GM12878 (cell line): ENCODE data around the gene EMC6. TPM values are rescaled to one million over a fixed set of nuclear protein-coding genes. Genes with fewer than 3 reads are reported as not detected.

Experiments
- ATAC-seq: fragments of 200-7000 bp; cut with Tn5 transposase; 3 replicates; pipeline ENCODE4 v1.9.1; 2020; ENCODE audit warnings: mild to moderate bottlenecking, moderate library complexity
- BruUV-seq: library from RNA; stranded (reverse); fragments of 400-500 nt; replicated peaks from 2 replicates; lab custom pipeline; 2021; lab: Mats Ljungman, UMichigan
- CTCF ChIA-PET: fragments of 300-600 bp; sonication (Branson Sonifier 250); formaldehyde crosslinking; extraction: SDS; loops from one replicate; lab custom pipeline; 2021; ENCODE audit warnings: inconsistent platforms; lab: Yijun Ruan, JAX
- POLR2A ChIA-PET: fragments of 350-600 bp; formaldehyde crosslinking; extraction: SDS; loops from one replicate; lab custom pipeline; 2021; ENCODE audit warnings: inconsistent platforms; lab: Charles Lee
- RAD21 ChIA-PET: fragments of 300-600 bp; sonication (Branson Sonifier 250); formaldehyde crosslinking; loops from one replicate; lab custom pipeline; 2023; ENCODE audit warnings: antibody characterized with exemption; ENCODE audit not compliant: unreplicated experiment; lab: Charles Lee
- SMC1A ChIA-PET: fragments of 300-600 bp; sonication (Branson Sonifier 250); formaldehyde crosslinking; loops from one replicate; lab custom pipeline; 2023; ENCODE audit not compliant: unreplicated experiment, uncharacterized antibody; lab: Charles Lee
- DNase-seq: peaks from one replicate; pipeline ENCODE4 v3.0.0-alpha.2; 2011; ENCODE audit warnings: low read depth, low spot score
- FAIRE-seq: peaks from 3 replicates; lab custom pipeline; 2011; peaks lifted over from hg19 to GRCh38; lab: Jason Lieb, UNC
- H2AFZ ChIP-seq: 2 replicates; pipeline ENCODE4 v1.6.0; 2011; ENCODE audit warnings: low read depth, low read length, control low read depth; ENCODE audit not compliant: control insufficient read depth
- H3K27ac ChIP-seq: 2 replicates; pipeline ENCODE4 v1.5.1; 2011; ENCODE audit warnings: control low read depth; ENCODE audit not compliant: control insufficient read depth, insufficient read depth
- H3K27me3 ChIP-seq, 2 experiments: replicated peaks in 1 of 2; 2 replicates each; pipeline versions ENCODE4 v1.6.0 to v1.6.1; 2011; ENCODE audit warnings: low read length in 1 of 2; ENCODE audit not compliant: control insufficient read depth in 2 of 2, insufficient read depth in 2 of 2
- H3K36me3 ChIP-seq, 2 experiments: 2 replicates each; pipeline ENCODE4 v1.5.1; 2011; ENCODE audit warnings: low read length in 1 of 2; ENCODE audit not compliant: control insufficient read depth in 2 of 2, insufficient read depth in 2 of 2
- H3K4me1 ChIP-seq: 2 replicates; pipeline ENCODE4 v1.6.1; 2011; ENCODE audit warnings: mild to moderate bottlenecking, low read length, moderate library complexity, mixed read lengths; ENCODE audit not compliant: control insufficient read depth, insufficient read depth
- H3K4me2 ChIP-seq: 2 replicates; pipeline ENCODE4 v1.6.0; 2011; ENCODE audit warnings: control low read depth; ENCODE audit not compliant: control insufficient read depth, insufficient read depth
- H3K4me3 ChIP-seq: fragments of 200-600 bp; sonication (generic); 2 replicates; pipeline ENCODE4 v1.5.1; 2016
- H3K79me2 ChIP-seq: 2 replicates; pipeline ENCODE4 v1.6.0; 2011; ENCODE audit warnings: low read length; ENCODE audit not compliant: control insufficient read depth, insufficient read depth
- H3K9ac ChIP-seq: 2 replicates; pipeline ENCODE4 v1.8.0; 2011; ENCODE audit warnings: low read length, control low read depth, mixed read lengths; ENCODE audit not compliant: control insufficient read depth, insufficient read depth
- H3K9me3 ChIP-seq: replicated peaks from 3 replicates; pipeline ENCODE4 v1.5.1; 2011; ENCODE audit warnings: mild to moderate bottlenecking, low read length; ENCODE audit not compliant: control insufficient read depth, insufficient read depth
- H4K20me1 ChIP-seq: 2 replicates; pipeline ENCODE4 v1.6.0; 2011; ENCODE audit not compliant: control insufficient read depth, insufficient read depth
- CBX3 ChIP-seq: fragments of 200-600 bp; sonication (generic); IDR thresholded peaks from 2 replicates; pipeline ENCODE4 v1.6.1; 2016; ENCODE audit warnings: low read depth, borderline replicate concordance
- HDAC6 ChIP-seq: fragments of 200-600 bp; sonication (generic); IDR thresholded peaks from one replicate; pipeline ENCODE4 v1.8.0; 2017; ENCODE audit warnings: antibody characterized with exemption; ENCODE audit not compliant: unreplicated experiment
- HDGF ChIP-seq: fragments of 450-650 bp; IDR thresholded peaks from 2 replicates; pipeline ENCODE4 v1.6.1; 2016; ENCODE audit warnings: antibody characterized with exemption
- IRF3 ChIP-seq: fragments of 450-650 bp; IDR thresholded peaks from 2 replicates; pipeline ENCODE4 v1.6.1; 2014; ENCODE audit warnings: mild to moderate bottlenecking
- MEF2A ChIP-seq: IDR thresholded peaks from 2 replicates; pipeline ENCODE4 v1.6.1; 2011; ENCODE audit warnings: low read depth, mild to moderate bottlenecking, low read length, moderate library complexity; ENCODE audit not compliant: insufficient read depth
- MXI1 ChIP-seq: fragments of 150-350 bp; IDR thresholded peaks from 2 replicates; pipeline ENCODE4 v1.6.1; 2011; ENCODE audit warnings: low read depth, mild to moderate bottlenecking, inconsistent platforms, low read length, improper control_type of control experiment
- MYB ChIP-seq: fragments of 150-350 bp; IDR thresholded peaks from 2 replicates; pipeline ENCODE4 v1.6.1; 2014; ENCODE audit warnings: mild to moderate bottlenecking, low read depth, low read length, borderline replicate concordance
- NFYA ChIP-seq: IDR thresholded peaks from 2 replicates; pipeline ENCODE4 v1.6.1; 2011; ENCODE audit warnings: low read depth, mild to moderate bottlenecking, low read length, improper control_type of control experiment, borderline replicate concordance
- NFYB ChIP-seq: IDR thresholded peaks from 2 replicates; pipeline ENCODE4 v1.6.1; 2011; ENCODE audit warnings: low read depth, mild to moderate bottlenecking, low read length, improper control_type of control experiment, moderate library complexity; ENCODE audit not compliant: insufficient read depth
- PBX3 ChIP-seq: IDR thresholded peaks from 2 replicates; pipeline ENCODE4 v1.6.1; 2011; ENCODE audit warnings: mild to moderate bottlenecking, low read depth, low read length, moderate library complexity; ENCODE audit not compliant: insufficient replicate concordance
- PML ChIP-seq: IDR thresholded peaks from 2 replicates; pipeline ENCODE4 v1.6.1; 2012; ENCODE audit warnings: low read length, inconsistent platforms
- RAD21 ChIP-seq: IDR thresholded peaks from 2 replicates; pipeline ENCODE4 v1.6.1; 2011; ENCODE audit warnings: mild to moderate bottlenecking, low read depth, low read length, moderate library complexity; ENCODE audit not compliant: insufficient read depth
- SREBF2 ChIP-seq: IDR thresholded peaks from 2 replicates; pipeline ENCODE4 v1.6.1; 2012; ENCODE audit warnings: mild to moderate bottlenecking, low read length
- TCF12 ChIP-seq: IDR thresholded peaks from 2 replicates; pipeline ENCODE4 v1.6.1; 2011; ENCODE audit warnings: low read depth, mild to moderate bottlenecking, low read length
- ZBTB4 ChIP-seq: fragments of 450-650 bp; formaldehyde crosslinking; IDR thresholded peaks from 2 replicates; pipeline ENCODE4 v1.4.0; 2022; ENCODE audit warnings: mild to moderate bottlenecking, moderate library complexity
- WGBS: methylation state at CpG from one replicate; pipeline ENCODE4 v1.1.6; 2016; ENCODE audit warnings: low lambda C conversion rate; ENCODE audit not compliant: insufficient replicate concordance, insufficient coverage; ENCODE audit errors: missing lambda C conversion rate; 5-methylcytosine and 5-hydroxymethylcytosine counted together
- in situ Hi-C: fragments of 300-500 bp; cut with MboI; formaldehyde crosslinking; loops from 9 replicates; pipeline ENCODE4 v1.14.3; 2018; ENCODE audit warnings: mixed read lengths
- intact Hi-C: fragments of 100-400 bp; cut with micrococcal nuclease; formaldehyde crosslinking; loops from one replicate; pipeline ENCODE4 v1.14.2; 2022; ENCODE audit not compliant: unreplicated experiment
- polyA plus RNA-seq, 11 experiments: library from polyadenylated mRNA; depleted of rRNA in 4 of 11; unstranded in 6 of 11; stranded (reverse) in 5 of 11; fragments of >200 nt; fragmentation: Nextera tagmentation in 4 of 11; fragmentation: Illumina TruSeq in 1 of 11; extraction: Ambion mirVana in 4 of 11; extraction: Trizol in 1 of 11; gene quantifications; 1 replicate in 1 of 11; 2 replicates in 10 of 11; pipeline versions ENCODE4 v1.2.1 to v1.2.3, GENCODE V29; 2011 to 2016; ENCODE audit warnings: inconsistent platforms in 2 of 11, missing spikeins in 2 of 11, low read depth in 1 of 11
- total RNA-seq, 4 experiments: library from RNA; depleted of rRNA in 3 of 4; stranded (reverse); fragments of >200 nt in 3 of 4; fragmentation: Illumina TruSeq in 1 of 4; extraction: Trizol in 1 of 4; gene quantifications; 2 replicates each; pipeline versions ENCODE4 v1.2.1 to v1.2.3, GENCODE V29; 2013 to 2021
- TF ChIP-seq, protein P1 (sequence below): IDR thresholded peaks from 2 replicates; pipeline ENCODE4 v1.6.1; 2011; ENCODE audit warnings: borderline replicate concordance, low read depth, mild to moderate bottlenecking, moderate library complexity, low read length; ENCODE audit not compliant: insufficient read depth, poor library complexity, severe bottlenecking
- TF ChIP-seq, protein P2 (sequence below): IDR thresholded peaks from 2 replicates; pipeline ENCODE4 v1.6.1; 2011; ENCODE audit warnings: borderline replicate concordance, low read depth, mild to moderate bottlenecking, moderate library complexity, mixed read lengths, low read length; ENCODE audit not compliant: insufficient read depth; ENCODE audit errors: extremely low read length

EMC6 gene
- total and polyA plus RNA-seq, 10 of the 15 experiments (the other 5 are each of a cell fraction or from before 2014, with no cell fraction given), result 5.1 to 172 (median 35.9) TPM

GRCh38 chr17:3698139-3698538 is 29.5 kb downstream of the EMC6 start:
- no peak for ATAC-seq
- Histone ChIP-seq H3K27me3 (no peaks in the 10 kb centered on the region), H3K4me3 (no peak overlapping the region), H2AFZ (no peak overlapping the region), H3K27ac (no peak overlapping the region), H4K20me1 (no peaks in the 10 kb centered on the region), H3K9me3 (peaks cover 15% of the 10 kb centered on the region; the same call in 2 of the 3 replicates), H3K36me3 (no peaks in the 10 kb centered on the region), H3K9ac (no peak overlapping the region), H3K4me1 (peaks cover 25% of the 10 kb centered on the region), H3K4me2 (no peak overlapping the region), H3K79me2 (peaks cover 11% of the 10 kb centered on the region)
- POLR2A ChIA-PET, result no interaction called here
- CTCF ChIA-PET, result no interaction called here
- in situ Hi-C loops, result no loop called here
- no TSS peak for BruUV-seq
- no peak for DNase-seq
- SMC1A ChIA-PET, result no interaction called here
- intact Hi-C loops, result no loop called here
- FAIRE-seq, result no peak
- WGBS, result 94% methylated on average over 4 of the region's 4 CpGs
- RAD21 ChIA-PET, result interaction anchor here (2.0 kb wide), 1 partner anchor 13 kb away, joined by 5 read pairs; no protein-coding TSS in a partner anchor
- TF ChIP-seq CBX3 (no peak), NFYB (no peak), MEF2A (no peak), MXI1 (no peak), HDGF (no peak), RAD21 (no peak), MYB (no peak), ZBTB4 (CRISPR knock-in tag) (no peak), HDAC6 (no peak), IRF3 (no peak), SREBF2 (no peak), PML (no peak), NFYA (no peak), PBX3 (no peak), TCF12 (no peak)
- TF ChIP-seq, protein P1, sequence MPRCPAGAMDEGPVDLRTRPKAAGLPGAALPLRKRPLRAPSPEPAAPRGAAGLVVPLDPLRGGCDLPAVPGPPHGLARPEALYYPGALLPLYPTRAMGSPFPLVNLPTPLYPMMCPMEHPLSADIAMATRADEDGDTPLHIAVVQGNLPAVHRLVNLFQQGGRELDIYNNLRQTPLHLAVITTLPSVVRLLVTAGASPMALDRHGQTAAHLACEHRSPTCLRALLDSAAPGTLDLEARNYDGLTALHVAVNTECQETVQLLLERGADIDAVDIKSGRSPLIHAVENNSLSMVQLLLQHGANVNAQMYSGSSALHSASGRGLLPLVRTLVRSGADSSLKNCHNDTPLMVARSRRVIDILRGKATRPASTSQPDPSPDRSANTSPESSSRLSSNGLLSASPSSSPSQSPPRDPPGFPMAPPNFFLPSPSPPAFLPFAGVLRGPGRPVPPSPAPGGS, result no peak
- TF ChIP-seq, protein P2, sequence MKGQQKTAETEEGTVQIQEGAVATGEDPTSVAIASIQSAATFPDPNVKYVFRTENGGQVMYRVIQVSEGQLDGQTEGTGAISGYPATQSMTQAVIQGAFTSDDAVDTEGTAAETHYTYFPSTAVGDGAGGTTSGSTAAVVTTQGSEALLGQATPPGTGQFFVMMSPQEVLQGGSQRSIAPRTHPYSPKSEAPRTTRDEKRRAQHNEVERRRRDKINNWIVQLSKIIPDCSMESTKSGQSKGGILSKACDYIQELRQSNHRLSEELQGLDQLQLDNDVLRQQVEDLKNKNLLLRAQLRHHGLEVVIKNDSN, result no peak
